Sigmoid colon (tissue), 4 donors: ENCODE results near the gene RSPO3.

Experiments used
- EP300 ChIP-seq, 4 donors: sonication (generic); formaldehyde crosslinking; IDR thresholded peaks; one replicate each; pipeline ENCODE4 v1.6.1; 2017; ENCODE audit warnings: antibody characterized with exemption in 4 of 4
- POLR2A ChIP-seq, 2 donors: fragments of 450-650 bp; IDR thresholded peaks; one replicate each; pipeline ENCODE4 v1.6.1; 2016; ENCODE audit warnings: antibody characterized with exemption in 2 of 2, mild to moderate bottlenecking in 2 of 2, moderate library complexity in 2 of 2
- TF ChIP-seq, protein P1 (sequence below), 4 experiments: fragments of 450-650 bp in 3 of 4; fragments of 200-600 bp in 1 of 4; IDR thresholded peaks; one replicate each; pipeline ENCODE4 v1.5.1; 2016 to 2019; ENCODE audit warnings: antibody characterized with exemption in 4 of 4, mild to moderate bottlenecking in 3 of 4, moderate library complexity in 2 of 4

DNA sequence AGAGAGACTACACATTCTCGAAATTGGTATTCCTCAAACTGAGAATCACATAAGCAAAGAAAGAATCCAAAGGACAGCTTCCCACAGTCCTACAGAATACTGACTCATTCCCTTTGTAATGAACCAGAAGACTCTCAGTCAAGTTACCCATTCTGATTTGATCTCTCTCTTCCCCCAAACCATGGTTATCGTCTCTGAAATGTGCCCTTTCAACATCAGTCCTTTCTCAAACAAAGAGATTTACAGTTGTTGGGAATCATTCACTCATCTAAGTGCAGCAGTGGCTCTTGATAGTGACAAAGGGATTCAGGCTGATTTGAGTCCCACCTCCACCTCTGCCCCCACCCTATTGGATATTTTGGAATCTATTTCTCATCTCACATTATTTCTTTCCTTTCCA lies 15.0 kb upstream of the RSPO3 start:
- TF ChIP-seq, protein P1, sequence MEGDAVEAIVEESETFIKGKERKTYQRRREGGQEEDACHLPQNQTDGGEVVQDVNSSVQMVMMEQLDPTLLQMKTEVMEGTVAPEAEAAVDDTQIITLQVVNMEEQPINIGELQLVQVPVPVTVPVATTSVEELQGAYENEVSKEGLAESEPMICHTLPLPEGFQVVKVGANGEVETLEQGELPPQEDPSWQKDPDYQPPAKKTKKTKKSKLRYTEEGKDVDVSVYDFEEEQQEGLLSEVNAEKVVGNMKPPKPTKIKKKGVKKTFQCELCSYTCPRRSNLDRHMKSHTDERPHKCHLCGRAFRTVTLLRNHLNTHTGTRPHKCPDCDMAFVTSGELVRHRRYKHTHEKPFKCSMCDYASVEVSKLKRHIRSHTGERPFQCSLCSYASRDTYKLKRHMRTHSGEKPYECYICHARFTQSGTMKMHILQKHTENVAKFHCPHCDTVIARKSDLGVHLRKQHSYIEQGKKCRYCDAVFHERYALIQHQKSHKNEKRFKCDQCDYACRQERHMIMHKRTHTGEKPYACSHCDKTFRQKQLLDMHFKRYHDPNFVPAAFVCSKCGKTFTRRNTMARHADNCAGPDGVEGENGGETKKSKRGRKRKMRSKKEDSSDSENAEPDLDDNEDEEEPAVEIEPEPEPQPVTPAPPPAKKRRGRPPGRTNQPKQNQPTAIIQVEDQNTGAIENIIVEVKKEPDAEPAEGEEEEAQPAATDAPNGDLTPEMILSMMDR (IDR thresholded peaks at IDR 0.05): no peak
- TF ChIP-seq POLR2A (IDR thresholded peaks at IDR 0.05): no peak
- TF ChIP-seq EP300 (IDR thresholded peaks at IDR 0.05): no peak
